Hematopoietic multipotent progenitor cell treated with erythropoietin and hydrocortisone succinate and interleukin-3 and kit ligand, for 8 days (in vitro differentiated cells): ENCODE results near the gene PYROXD2.

Experiments used
- DNase-seq: peaks from one replicate; pipeline ENCODE4 v3.0.0-alpha.2; 2015

Gene PYROXD2

DNA sequence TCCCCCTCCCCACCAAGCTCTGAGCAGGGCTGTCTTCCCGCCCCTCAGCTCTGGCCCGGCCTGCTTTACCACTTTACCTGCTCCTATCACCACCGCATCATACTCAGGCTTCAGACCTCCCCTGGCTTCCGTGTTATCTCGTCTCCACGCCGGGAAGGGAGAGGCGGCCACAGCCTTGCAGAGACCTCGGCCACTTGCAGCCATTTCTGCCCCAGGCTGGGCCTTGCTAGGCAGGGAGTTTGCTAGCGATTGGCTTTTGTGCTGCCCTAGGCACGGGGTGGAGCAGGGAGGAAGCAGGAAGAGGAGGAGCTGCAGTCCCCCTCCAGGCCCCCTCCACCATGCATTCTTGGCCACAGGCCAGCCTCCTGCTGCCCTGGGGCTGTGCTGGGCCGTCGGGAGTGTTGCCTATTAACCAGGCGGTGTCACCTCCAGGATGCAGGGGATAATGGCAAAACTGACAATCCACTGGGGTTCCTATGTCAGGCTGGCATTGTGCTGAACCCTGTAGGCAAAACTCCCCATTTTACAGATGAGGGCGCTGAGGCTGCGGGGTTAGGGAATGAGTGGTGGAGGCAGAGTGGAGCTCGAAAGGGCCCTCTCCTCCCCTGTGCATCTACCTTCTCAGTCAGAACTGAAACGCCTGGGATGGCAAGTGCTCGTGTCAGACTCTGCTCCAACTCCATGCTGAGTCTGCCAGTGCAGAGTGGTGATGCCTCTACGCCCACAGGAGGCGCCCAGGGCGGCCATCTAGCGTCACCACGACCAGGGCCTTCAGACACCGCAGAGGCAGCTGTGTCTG, at the start of gene PYROXD2:
Gene PYROXD2 (minus strand): TSS at position 251 of the 799 bp plus-strand sequence. CDS start 47 bp downstream, at position 204.
- DNase-seq, result peak; percentile 93

DNA sequence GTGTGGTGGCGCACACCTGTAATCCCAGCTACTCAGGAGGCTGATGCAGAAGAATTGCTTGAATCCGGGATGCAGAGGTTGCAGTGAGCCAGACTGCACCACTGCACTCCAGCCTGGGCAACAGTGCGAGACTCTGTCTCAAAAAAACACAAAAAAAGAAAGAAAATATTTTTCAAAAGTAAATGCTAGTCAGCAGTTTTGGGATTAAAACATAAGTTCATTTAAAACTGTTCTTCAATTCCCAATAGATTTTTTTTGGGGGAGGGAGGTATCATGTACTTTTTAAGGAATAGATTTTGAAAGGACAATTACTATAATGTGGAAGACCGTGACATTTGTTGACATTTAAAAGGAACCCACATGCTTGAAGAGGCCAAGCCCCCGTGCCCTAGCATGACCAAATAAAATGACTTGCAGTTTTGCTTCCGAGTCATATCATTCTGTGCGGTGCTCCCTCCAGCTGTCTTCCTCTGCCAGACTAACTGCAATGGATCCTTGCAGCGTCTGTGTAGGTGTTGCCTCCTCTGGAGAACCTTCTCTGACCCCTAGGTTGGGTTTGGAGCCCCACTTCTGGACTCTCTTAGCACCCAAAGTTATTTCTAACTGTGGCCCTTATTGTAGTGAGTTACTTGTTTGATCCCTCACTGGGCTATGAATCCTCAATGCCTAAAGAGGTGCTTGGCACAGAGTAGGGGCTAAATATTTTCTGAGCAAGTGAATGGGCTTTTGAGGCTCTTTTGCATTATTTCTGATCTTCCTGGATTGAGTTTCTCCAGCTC, 49.2 kb upstream of the PYROXD2 start:
- DNase-seq, result peak; percentile 81

DNA sequence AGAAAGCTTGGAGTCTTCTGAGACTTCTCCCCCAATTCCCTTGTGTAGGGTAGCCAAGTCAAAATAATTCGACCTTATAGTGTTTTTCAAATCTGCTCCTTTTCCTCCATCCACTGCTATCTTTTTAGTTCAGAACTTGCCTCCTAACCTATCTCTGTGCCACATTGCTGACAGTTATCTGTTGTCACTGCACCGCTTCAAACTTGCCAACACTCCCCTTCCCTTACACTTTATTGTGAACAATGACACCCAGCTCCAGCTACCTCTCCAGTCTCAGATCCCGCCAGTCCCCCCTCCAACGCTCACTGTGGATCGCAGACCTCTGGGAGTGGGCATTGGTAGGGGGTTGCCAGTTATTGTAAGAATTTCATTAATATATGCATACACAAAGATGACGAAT, 48.0 kb upstream of the PYROXD2 start:
- DNase-seq, result peak; percentile 94

DNA sequence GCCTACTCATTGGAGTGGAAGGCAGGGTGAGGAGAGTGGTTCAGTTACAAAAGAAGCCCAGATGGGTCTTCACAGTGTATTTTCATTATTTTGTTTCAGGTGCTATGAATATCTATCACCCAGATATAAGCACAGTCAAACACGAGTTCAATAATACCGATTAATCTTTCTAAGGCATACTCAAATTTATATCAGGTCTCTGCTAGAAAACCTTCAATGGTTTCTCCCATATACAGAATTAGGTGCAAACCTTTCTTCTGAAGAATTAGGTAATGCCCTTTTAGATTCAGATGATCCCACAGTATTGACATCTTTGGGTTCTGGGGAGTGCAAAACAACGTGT, 46.5 kb upstream of the PYROXD2 start:
- no peak for DNase-seq

DNA sequence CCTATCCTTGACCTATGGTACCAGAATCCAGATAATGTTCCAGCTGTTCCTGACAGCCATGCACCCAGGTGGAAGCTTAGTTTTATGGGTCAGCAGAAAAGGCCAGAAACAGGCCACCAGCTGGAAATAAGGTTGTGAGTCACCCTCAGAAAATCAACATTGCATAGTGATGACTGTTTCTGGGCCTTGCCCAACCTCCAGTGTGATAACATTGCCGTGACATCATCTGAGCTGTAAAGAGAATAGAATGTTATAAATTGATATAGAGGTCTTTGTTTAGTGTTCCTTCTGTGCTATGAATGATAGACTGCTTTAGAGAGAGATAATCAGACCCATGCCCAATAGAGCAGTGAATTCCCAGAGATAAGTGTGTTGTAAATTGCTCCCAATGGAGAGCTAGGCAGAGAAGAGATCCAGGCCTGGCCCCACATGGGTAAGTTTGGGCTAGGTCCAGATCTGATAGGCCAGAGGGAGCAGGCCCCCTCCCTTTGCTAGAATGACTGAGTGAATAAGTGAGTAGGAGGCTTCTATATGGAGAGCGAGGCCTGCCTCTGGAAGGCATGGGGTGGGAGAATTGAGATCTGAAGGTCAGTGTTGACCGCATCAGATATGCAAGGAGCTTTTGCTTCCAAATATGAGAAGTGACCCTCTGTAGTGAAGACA, 46.0 kb upstream of the PYROXD2 start:
- DNase-seq, result peak; percentile 97

DNA sequence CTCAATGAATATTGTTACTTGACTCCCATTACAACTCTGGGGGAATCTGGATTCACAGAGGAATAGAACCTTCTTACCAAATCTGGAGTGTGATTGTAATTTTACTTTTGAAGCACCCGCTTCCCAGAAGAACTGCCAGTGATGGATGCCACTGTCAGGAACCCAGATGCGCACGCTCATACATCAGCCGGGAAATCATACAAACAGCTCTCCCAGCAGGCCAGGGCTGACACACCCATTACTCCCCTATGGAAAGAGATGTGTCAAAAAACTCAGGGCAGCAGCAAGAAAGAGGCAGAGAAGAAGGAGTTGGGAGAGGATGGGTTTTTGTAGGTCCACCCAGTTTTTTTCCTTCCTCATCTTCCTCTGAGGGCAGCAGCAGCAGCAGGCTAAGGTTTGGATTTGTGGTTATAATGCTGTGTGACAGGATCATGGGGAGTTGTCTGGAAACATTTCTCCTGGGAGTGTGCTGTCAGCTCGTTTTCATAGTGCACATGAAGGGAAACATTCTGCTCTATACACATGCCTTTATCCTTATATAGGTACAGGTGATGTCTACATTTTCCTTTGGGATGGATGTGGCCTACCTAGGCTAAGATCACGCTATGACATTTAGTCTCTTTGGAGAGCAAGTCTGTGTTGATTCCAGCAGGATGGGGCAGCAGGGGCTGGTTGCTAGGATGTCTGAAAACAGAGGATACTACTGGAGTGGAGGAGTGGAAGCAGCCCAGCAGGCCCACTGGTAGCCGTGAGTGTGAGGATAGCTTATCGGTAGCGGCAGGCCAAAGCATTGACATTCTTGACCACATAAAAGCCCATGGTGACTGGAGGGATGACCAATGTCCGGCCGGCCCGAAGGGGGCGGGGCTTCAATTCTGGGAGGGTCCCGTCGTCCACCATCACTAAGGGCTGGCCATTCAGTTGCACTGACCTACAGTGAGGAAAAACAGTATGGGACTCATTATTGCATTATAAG, 44.1 kb upstream of the PYROXD2 start:
- no peak for DNase-seq

DNA sequence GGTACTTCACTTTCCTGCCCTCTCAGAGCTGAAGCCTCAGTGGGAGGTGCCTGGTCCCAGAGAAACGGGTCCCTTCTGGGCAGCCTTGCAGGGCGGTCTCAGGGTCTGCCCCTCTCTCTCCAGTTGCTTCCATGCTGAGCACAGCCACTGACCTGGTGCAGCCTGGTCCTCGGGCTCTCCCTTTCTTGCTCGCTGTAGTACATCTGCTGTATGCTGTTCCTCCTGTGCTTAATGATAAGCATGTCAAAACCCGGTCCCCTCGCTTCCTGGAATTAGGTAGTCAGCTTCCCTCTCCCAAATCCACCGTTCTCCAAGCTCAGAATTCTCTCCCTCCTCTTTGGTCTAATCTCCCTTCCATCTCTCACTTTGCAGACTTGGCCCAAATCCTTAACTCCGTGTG, 42.7 kb upstream of the PYROXD2 start:
- peak; percentile 80 for DNase-seq

DNA sequence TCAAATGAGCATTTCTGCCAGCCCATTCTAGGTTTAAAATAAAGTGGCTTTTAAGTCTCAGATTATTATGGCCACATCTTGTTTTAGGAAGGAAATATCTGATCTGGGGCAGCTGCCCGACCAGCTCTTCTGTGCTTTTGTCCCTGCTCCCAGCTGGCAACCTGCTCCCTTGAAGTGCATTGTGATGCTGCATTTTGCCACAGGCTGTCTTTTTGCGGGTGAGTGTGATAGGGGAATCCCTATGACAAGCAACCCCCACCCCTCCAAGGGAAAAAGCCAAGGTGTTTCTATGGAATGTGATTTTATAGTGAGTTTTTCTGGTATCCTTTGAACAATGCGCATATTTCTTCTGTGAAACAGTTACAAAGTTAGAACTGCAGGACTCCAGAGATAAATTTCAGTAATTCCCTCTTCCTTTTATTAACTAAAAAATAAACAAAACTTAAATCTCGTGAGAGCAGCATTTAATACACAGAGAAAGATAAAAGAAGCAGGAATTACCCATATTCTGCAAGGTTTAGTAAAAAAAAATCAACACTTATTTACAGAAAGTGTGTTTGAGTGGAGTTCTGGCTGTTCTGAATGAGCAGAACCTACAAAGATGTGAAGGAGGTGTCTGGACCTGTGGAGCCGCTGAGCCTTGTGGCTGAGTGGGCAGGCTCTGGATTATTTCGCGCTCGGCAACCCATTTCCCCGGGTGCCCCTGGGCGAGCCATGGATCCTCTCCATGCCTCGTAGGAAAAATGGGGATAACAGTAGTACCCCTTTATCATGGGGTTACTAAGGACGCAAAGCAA, 41.9 kb upstream of the PYROXD2 start:
- peak; percentile 30 for DNase-seq

DNA sequence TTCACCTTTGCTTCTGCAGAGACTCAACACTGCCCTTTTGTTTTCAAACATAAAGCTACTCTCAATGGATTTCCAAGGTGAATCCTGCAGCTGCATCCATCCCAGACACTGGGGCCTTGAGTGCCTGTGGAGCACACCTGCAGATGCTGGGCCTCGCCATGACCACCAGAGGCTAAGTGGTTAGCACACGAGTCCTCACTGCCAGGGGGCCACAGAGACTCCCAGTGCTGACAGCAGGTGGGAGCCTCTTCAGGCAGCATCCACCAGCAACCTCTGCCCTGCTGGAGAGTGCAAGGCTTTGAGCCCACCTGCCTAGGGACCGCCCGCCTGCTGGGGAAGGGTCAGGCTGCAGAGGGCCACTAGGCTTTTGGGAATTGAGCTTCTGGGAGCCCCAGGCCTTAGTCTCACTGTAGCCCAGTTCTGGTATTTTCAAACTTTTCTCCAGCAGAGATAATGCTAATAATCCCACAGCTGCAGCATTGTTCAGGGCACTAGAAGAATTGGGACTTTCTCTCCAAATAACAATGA, 41.1 kb upstream of the PYROXD2 start:
- DNase-seq, result no peak

DNA sequence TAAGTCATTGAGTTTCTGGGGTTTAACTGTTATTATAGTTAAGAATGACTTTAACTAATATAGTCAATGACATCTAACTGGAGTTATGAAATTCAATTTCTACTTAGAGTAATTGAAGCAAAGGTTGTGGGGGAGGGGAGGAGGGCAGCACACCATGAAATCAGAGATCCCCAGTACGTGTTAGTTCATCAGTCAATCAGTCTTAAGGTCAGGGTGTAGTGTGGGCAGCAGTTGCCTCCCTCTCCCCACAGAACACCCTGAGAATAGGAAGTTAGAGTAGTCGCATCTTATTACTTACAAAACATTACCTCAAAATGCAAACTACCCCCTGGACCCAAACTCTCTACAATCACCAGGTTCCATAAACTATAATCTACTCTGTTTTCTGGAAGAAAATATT, 38.7 kb upstream of the PYROXD2 start:
- no peak for DNase-seq

DNA sequence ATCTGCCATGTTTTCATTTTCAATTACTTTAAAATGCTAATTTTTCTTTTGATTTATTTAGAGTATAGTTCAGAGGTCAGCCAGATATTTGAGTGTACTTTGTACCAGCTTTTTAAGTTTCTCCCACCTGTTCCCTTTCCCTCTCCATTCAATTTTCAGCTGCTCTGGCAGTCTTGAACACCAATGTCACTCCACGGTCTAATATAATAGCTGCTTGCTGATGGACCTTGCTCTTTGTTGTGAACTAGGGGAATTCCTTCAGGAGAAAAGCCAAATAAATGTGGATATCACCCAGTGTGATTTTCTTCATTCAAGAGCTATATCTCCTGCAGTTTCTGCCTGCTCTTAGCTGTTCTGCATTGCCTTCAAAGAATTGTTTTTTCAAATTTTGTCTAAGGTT, 35.6 kb upstream of the PYROXD2 start:
- DNase-seq, result no peak

DNA sequence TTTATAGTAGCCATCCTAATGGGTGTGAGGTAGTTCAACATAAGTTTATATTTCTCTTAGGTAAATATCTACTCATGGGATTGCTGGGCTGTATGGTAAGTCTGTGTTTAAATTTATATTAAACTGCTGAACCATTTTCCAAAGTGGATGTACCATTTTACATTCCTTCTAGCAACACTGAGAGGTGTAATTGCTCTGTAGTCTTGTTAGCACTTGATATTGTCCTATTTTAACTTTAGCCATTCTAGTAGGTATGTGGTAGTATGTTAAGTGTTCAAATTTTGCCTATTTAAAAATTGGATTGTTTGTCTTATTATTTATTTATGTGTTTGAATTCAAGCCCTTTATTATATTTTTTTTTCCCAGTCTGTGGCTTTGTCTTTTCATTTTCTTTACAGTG, 34.3 kb upstream of the PYROXD2 start:
- DNase-seq, result no peak

DNA sequence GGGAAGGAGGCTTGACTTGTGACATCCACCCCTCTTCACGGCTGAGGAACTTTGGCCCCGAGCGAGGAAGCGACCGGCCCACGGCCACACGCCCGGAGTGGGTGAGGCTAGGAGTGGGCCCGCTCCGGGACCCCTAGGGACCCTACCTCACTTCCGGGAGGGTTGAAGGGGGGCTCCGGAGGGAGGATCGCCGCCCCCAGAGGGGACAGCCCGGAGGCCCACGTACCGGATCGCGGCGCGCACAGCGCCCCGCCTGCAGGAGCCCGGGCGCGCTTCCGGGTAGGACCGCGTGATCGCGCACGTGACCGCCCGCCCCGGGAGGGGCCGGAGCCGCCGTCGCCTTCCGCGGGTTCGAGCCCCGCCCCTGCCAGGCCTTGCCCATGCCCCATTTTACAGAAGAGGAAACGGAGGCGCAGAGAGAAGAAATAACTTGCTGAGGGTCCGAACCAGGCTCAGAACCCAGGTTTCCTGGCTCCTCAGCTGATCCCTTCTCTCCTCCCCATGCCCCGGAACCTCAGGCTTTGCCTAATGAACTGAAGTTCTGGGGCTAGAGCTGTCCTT, 31.8 kb upstream of the PYROXD2 start, which contains the start of gene HPS1:
Gene HPS1 (minus strand): TSS at position 275 of the 561 bp plus-strand sequence. CDS start 3,695 bp downstream, outside the sequence.
- DNase-seq, result peak; percentile 81

DNA sequence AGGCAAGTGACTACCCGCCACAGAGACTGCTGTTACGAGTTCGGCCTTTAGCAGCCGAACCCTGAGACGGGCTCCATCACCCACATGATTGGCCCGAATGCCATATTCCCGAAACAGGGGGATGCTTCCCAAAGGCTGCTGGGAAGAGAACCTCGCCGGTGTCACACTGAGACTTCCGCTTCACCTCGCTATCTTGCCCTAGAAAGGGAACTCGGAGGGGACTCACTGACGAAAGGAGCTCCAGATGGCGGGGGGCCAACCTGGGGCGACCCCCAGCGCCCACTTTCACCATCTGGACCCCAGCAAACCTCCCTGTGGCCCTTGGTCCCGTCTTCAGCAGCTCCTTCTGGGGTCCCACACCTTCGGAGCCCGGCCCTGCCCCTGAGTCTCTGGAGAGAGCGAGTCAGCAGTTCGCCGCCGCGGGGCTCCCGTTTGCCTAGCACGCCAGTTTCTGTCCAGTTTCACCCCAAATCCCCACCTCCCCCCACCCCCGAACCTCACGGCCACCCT, 31.2 kb upstream of the PYROXD2 start:
- peak; percentile 45 for DNase-seq

DNA sequence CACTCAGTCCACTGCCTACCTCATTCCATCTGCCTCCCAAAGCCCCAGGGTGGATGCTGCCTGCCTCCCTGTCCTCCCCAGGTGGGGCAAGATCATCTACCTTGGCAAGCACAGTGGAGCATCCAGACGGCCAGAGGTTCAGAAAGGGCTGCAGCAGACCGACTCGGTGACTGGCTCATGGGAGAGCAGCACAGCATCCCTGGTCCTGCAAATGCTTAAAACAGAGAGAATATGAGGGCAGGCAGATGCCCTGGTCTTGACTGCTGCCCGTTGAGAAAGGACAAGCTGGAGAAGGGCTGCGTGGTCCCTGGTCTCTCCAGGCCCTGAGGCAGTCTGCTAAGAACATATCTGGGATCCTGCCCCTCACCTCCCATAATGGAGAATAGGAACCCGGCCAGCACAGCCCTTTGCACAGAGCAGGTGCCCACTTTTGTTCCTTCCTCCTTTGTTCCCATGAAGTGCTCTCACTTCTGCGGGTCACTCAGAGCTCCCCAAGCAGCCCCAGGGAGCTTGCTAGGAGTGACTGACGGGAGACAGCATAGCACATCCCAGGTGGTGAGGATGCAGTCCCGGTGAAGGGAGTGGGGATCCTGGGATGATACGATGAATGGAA, 30.3 kb upstream of the PYROXD2 start:
- no peak for DNase-seq

DNA sequence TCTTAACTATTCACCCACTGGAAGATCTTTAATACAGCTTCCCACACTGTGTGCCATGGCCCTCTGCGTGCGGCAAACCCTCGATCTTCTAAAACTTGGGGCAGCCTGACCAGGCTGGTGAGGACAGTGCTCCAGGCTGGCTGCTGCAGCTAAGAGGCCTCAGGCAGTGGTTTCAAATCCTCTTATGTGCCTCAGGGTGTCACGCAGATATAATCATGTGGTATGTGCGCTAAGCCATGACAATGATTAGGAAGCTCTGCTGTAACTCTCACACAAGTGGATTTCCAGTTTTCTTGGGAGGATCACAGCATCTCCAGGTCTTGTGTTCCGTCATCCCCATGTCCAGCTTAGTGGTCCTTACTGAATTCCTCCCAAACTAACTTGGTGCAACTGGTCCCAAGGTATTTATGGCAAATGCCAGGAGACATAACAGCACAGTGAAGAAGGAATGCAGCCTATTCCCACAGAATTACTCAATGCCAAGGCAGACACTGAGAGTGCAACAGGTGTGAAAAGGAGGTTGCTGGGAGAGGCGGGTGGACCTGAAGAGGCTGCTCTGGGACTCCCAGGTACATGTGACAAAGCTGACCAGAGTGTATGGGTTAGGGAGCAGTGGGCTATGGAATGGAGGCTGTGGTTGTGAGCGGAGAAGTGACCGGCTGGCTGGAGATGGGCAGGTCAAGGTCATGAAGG, 29.5 kb upstream of the PYROXD2 start:
- no peak for DNase-seq

DNA sequence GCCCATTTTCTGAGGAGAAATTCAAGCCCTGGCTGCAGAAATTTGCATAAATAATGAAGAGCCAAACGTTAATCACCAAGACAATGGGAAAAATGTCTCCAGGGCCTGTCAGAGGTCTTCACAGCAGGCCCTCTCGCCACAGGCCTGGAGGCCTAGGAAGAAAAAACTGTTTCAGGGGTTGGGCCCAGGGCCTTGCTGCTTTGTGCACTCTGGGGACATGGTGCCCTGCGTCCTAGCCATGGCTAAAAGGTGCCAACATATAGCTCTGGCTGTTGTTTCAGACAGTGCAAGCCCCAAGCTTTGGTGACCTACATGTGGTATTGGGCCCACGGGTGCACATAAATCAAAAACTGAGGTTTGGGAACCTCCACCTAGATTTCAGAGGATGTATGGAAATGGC, 23.7 kb upstream of the PYROXD2 start:
- no peak for DNase-seq

DNA sequence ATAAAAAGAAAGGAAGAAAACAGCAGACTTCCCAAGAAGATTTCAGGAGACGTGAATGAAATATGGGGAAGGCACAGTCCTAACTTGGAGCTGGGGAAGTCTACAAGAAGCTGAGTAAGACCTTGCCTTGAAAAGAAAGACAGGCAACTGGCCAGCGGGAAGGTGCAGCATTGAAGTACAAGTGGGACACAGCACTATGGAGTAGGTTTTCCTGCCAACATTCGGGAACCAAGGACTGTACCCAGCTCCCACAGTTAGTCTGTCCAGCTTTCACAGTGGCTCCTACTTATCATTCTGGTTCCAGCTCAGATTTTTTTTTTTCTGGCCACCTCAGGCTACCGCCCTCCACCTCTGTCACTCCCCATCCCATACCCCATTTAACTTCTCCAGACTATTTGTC, 21.7 kb upstream of the PYROXD2 start:
- no peak for DNase-seq

DNA sequence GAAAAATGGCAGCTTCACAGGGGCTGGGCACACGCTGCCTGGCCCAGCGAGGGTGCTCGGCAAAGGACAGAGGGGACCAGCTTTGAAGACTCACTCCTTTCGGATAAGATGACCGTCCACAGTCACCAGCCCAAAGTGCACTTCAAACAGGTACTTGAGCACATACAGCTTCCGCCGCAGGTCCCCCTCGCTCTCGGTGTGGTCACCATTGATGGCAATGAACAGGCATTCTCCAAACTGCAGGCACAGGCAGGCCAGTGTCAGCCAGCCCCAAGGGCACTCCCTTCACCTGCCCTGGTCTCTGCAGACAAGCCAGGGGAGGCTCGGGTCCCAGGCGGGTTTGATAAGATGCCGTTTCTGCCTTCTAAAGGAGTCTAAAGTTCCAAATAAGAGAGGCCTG, 20.2 kb upstream of the PYROXD2 start:
- no peak for DNase-seq
